Stimulated activated CD8-positive, alpha-beta memory T cell treated with anti-CD3 and anti-CD28 coated beads, Interleukin-15, amount 100 ng/mL, for 4 hours (primary cell): ENCODE results near the gene LPCAT4.

Source experiments
- DNase-seq, 2 donors: peaks; one replicate each; pipeline ENCODE4 v3.0.0-alpha.2; 2020; ENCODE audit warnings: low read depth in 2 of 2

LPCAT4 gene

GRCh38 chr15:34336991-34337556 is 29.9 kb downstream of the LPCAT4 start:
- no peak for DNase-seq

GRCh38 chr15:34336231-34336990 is 30.6 kb downstream of the LPCAT4 start:
- no peak for DNase-seq

- DNase-seq: no peak
Measured at GRCh38 chr15:34335176-34336032, 31.6 kb downstream of the LPCAT4 start.

- no peak for DNase-seq
Measured at GRCh38 chr15:34334672-34335071, 32.3 kb downstream of the LPCAT4 start.

GRCh38 chr15:34332553-34333120 is 34.4 kb downstream of the LPCAT4 start:
- DNase-seq: no peak

- DNase-seq: no peak
Measured at GRCh38 chr15:34331809-34332208, 35.2 kb downstream of the LPCAT4 start.

GRCh38 chr15:34330279-34330678 is 36.7 kb downstream of the LPCAT4 start:
- DNase-seq: no peak

GRCh38 chr15:34329006-34329405 is 38.0 kb downstream of the LPCAT4 start:
- no peak for DNase-seq

GRCh38 chr15:34327906-34328305 is 39.1 kb downstream of the LPCAT4 start:
- DNase-seq: no peak

GRCh38 chr15:34325368-34325767 is 41.6 kb downstream of the LPCAT4 start:
- no peak for DNase-seq

GRCh38 chr15:34324933-34325332 is 42.1 kb downstream of the LPCAT4 start:
- DNase-seq: no peak

- DNase-seq: no peak
Measured at GRCh38 chr15:34323217-34323616, 43.8 kb downstream of the LPCAT4 start.

GRCh38 chr15:34318277-34319079 is 48.5 kb downstream of the LPCAT4 start:
- DNase-seq: no peak

- DNase-seq: no peak
Measured at GRCh38 chr15:34314491-34315490, 52.2 kb downstream of the LPCAT4 start.

GRCh38 chr15:34311563-34311962 is 55.4 kb downstream of the LPCAT4 start:
- DNase-seq: no peak
